ENCODE measurements around the gene DGKI. TPM values are rescaled to one million over a fixed set of nuclear protein-coding genes. Genes with fewer than 3 reads are reported as not detected.
A peak's percentile ranks its signal among the peaks of the same experiment; 100 is the strongest.

Gene DGKI
- total and polyA plus RNA-seq, 9 of the 15 experiments (the other 6 are each of a cell fraction or from before 2014, with no cell fraction given) = 0.11 to 0.54 (median 0.15) TPM; not detected in 5

GRCh38 chr7:137878333-137878961 lies 31.7 kb upstream of the DGKI start (continued):
- peak; percentile 52 for TF ChIP-seq REST (IDR thresholded peaks at IDR 0.05; ENCODE audit: borderline replicate concordance)
- no peak for TF ChIP-seq REST (CRISPR knock-in tag; IDR thresholded peaks at IDR 0.05; ENCODE audit: low read depth)
- TF ChIP-seq SRSF3 (IDR thresholded peaks at IDR 0.05; ENCODE audit: insufficient read depth, low read length) = no peak
- TF ChIP-seq NCOR1 (IDR thresholded peaks at IDR 0.05) = peak; percentile 60; the same call in 1 of the 2 replicates
- no peak for TF ChIP-seq POLR2G (IDR thresholded peaks at IDR 0.05; ENCODE audit: low read depth, low read length)
- TF ChIP-seq MTA2 (IDR thresholded peaks at IDR 0.05; ENCODE audit: low read depth) = peak; percentile 46
- no peak for TF ChIP-seq ETV5 (CRISPR knock-in tag; IDR thresholded peaks at IDR 0.05; ENCODE audit: low read depth)
- TF ChIP-seq YY1 (IDR thresholded peaks at IDR 0.05; ENCODE audit: borderline replicate concordance in 1 of 3, control insufficient read depth in 1 of 3, extremely low read depth in 1 of 3, insufficient read depth in 3 of 3, insufficient read length in 1 of 3, insufficient replicate concordance in 2 of 3, low read depth in 1 of 3, low read length in 2 of 3) = no peak
- no peak; a peak in 1 of 4 replicates for TF ChIP-seq MNT (conservative IDR thresholded peaks at IDR 0.05)
- TF ChIP-seq TFE3 (CRISPR knock-in tag; IDR thresholded peaks at IDR 0.05) = no peak
- TF ChIP-seq SRF (CRISPR knock-in tag; IDR thresholded peaks at IDR 0.05) = no peak
- TF ChIP-seq FOSL1 (tag; conservative IDR thresholded peaks at IDR 0.05) = no peak
- TF ChIP-seq STAT5B (CRISPR knock-in tag; IDR thresholded peaks at IDR 0.05) = no peak
- TF ChIP-seq EP300 (IDR thresholded peaks at IDR 0.05; ENCODE audit: low read length) = peak; percentile 69; the same call in 1 of the 2 replicates
- TF ChIP-seq JUNB (CRISPR knock-in tag; conservative IDR thresholded peaks at IDR 0.05) = no peak
- TF ChIP-seq NR2C2 (CRISPR knock-in tag; IDR thresholded peaks at IDR 0.05) = no peak
- no peak for TF ChIP-seq NR2C2 (tag; IDR thresholded peaks at IDR 0.05)
